8988T (cell line): Measurements from ENCODE around the gene OTOGL.

Source experiments
- DNase-seq: peaks from one replicate; pipeline ENCODE4 v3.0.0; 2011

The OTOGL gene

DNA sequence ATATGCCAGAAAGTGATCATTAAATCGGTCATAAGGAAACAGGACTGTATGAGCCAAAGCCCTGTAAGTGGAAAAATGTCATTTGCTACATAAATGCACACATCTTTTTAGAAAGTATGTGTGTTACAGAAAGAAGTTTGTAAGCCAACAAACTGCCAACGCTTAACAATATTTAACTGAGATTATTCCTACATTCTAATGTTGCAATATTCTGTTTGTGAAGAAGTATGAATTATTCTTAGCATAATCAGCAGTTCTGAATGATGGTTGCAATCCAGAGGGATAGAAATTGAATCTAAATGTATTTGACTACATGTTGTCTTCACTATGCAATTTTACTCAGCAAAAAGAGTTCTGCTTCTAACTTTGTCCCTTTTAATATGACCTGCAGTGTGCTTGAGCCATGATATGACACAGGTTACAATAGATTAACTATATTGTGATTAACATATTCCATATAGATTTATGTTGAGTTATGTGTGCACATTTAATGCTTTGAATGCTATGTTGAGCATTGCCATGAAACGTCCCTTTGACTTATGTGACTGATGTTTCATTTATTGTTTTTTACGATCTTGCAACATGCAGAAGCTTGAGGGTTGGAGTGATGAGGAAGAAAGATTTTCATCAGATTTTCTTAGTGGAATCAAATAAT lies 277.9 kb downstream of the OTOGL start:
- no peak for DNase-seq

DNA sequence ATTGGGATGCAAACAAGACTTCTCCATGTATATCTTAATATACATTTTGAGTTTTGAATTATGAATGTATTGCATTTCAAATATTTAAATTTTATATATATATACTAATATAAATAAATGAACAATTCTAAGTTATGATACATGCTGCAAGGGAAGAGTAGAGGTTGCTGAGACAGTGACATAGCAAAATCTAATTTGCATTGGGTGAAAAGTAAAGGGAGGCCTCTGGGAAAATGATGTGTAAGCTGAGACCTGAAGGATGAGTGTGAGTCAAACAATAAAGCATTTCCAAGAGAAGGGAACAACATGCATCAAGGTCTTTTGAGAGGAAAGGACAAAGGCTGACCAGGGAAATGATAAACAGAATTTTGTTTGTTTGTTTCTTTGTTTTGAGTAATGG lies 281.8 kb downstream of the OTOGL start:
- no peak for DNase-seq

DNA sequence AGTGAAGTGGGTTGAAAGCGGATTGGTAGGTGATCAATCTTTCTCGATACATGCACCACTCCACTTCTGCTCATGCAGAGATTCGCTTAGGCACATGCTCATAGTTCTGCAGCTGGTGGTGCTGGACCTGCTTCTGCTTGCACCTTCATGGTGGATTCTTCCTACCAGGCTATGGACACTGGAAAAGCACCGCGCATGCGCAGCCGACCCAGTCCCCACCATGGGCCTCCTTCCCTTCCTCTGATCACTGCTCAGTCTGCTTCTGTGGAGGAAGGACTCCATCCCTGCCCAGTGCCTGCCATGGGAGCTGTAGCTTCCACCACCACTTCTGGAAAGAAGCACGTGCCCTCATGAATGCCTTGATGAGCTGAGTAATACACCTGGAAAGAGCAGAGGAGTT lies 282.9 kb downstream of the OTOGL start:
- DNase-seq = no peak

DNA sequence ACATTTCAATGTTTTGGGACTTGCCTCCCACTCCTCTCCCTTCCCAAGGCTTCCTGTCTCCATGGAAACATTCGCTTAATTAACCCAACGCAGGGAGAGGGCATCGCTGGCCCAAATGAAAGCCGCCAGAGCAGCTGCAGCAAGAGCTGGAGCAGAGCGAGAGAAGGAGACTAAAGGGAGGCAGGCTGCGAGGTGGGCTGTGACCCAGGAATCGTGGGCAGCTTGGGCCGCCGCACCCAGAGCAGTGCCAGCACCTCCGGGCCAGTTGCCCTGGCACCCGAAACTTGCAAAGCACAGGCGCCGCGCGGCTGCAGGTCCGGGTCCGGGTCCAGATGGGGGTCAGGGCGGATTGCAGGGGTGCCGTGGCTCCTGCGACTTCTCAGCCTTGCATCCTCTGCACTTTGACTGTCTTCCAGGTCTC lies 301.2 kb downstream of the OTOGL start:
- DNase-seq = no peak

DNA sequence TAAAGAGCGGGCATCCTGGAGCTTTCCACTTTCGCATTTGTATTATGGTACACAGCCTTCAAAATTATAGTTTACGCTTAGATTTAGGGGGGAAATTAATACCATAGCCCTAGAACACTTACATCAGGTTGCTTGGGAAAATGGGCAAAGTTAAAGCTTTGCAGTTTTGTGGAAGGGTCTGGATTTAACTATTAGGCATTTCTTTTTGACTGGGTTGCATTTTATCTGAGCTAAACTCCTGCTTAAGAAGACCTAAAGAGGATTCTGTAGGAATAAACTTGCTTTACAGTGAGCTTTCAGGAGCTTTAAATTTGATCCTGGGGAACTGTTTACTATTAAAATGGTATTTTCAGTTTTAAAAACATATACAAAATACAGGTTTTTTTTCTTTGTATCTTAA lies 301.9 kb downstream of the OTOGL start:
- DNase-seq = no peak

DNA sequence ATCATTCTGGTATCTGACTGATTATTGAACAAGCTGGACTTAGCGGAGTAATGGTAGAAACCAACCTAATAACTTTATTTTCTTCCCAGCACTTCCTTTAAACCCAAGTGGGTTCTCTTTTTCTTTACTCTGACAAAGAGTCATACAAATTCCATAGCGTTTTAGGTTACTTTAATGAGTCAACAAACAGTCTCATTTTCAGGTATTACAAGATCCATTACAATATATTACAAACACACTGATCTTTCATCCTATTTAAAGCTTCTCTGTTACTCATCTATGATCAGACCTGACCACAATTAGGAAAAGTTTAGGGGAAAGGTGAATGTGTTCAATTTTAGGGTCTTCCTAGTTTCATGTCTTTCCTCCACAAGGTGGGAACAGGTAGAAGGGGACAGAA lies 305.3 kb downstream of the OTOGL start:
- DNase-seq = no peak

DNA sequence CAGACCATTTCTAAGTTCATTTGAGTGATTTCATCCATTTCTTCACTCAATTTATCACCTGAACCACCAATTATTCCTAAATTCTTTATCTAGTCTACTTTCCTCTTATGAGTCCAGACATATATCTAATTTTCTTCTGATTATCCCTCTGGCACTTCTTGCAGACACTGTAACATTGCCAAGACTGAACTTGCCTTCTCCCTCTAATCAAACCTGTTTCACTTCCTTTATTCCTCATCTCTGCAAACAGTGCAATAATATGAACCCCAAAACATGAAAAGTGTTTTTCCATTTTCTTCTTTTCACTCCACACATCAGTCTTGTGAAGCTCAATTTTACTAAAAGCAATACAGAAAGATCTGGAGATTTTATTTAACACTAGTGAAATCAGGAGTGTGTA lies 306.9 kb downstream of the OTOGL start:
- no peak for DNase-seq

DNA sequence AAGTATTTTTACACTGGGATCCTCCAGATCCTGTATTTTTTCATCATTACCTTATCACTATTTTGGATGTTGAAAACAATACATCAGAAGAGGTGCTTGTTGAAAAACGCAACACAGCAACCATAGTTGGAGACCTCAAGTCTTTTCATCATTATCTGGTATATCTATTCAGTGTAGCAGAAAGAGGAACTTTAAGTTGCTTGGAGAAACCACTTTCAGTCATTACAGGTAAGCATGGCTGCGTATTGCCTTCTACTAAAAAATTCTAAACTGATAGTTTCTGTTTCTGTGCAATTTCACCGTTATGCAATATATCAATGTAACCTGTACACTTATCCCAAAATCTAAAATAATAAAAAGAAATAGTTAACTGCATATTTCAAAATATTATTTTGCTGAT lies 312.4 kb downstream of the OTOGL start:
- no peak for DNase-seq

DNA sequence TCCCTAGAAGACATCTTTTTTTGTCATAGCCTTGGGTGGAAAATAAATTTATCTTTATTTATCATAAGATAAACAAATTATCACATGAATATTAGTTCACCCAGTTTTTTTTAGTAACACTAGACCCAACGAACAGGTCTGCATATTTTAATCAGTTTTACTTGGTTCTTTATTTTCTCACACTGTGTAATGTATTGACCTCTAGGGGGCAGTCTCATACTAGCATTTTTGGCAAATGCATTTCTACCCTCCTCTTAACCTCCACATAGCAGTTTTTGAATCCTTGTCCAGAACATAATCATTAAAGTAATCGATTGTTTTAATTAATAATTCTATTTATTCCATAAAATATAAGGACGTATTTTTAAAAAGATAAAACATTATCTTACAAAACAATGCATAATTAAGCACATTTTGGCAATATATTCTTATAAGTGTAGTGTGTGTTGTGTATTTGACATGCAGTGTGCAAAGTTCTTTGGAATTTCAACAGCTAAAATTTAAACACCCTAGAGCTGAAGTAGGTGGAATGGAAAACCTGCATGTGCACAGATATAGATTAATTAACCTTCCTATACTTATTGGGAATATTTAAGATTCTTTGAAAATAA lies 313.1 kb downstream of the OTOGL start:
- DNase-seq = no peak

DNA sequence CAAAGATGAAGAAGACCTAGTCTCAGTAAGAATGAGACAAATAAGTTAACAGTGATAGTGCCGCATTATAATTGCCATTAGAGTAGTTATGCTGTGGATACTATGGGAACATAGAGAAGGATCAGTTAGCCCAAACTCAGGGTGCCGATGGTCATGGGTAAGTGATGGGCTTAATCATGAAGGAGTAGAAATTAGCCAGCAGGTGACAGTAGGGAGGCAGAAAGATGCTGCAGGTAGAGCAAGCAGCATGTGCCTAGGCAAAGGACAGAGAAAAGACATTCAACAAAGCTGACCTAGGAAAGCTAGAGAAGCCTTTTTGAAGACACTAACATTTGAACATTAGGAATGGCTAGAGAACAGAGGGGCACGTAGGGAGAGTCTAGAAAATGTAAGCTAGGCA lies 314.1 kb downstream of the OTOGL start:
- DNase-seq = no peak

DNA sequence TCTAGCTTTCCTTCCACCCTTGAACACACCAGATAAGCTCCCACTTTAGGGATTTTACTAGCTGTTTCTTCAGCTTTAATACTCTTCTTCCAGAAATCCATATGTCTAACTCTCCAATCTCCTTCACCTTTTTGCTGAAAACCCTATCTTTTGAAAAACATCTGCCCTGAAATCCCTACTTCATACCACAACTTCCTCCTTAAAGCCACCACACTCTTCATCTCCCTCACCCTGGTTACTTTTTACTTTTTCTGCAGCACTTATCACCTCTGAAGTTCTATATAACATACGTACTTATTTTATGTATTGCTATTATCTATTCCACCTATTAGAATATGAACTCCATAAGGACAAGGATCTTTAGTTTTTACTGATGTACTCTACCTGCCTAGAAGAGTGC lies 316.1 kb downstream of the OTOGL start:
- no peak for DNase-seq

DNA sequence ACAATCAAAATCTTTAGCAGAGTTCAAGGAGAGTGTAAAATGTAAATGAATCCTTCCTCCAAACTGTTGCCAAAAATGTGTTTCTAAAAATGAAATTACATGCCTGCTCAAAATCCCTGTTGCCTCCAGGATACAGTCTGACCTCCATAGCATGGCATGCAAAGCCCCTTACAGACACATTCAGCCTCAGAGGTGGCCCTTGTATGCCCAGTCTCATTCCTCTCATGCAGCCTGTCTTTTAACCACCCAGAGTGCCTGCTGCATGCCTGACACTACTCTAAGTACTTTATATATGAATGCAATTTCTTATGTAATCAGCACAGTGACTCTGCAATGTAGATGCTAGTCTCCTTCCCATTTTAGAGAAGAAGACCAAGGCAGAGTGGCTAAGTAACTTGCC lies 320.3 kb downstream of the OTOGL start:
- no peak for DNase-seq

DNA sequence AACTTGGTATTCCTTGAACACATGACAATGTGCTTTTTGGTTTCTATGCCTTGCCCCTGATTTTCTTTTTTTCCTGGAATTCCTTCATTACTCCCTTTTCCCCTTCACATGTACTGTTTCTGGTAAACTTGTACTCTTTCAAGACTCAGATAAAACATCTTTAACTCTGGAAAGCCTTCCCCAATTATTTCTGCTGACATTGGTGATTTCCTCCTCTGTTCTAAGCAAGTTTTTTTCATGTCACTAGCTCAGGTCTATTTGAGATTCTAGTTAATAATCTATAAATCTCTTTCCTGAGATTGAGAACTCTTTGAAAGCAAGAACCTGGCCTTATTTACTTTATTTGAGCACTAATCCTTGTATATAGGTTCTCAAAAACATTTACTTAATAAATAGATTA lies 320.7 kb downstream of the OTOGL start:
- DNase-seq = no peak

DNA sequence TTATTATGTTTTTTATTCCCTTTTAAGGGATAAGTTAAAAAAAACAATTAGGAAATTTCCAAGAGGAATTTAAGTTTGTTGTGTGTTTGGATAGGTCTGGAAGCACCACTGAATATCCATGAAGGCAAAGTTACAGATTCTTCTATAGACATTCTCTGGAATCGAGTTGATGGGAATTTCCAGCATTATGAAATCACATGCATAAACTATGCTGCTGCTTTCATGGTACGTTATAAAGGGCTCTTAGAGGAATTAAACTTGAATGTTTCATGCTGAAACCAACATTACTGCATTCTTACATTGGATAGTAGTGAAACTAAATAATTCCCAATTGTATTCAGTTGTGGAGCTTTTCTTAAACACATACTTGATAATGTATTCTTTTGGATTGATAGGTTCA lies 323.2 kb downstream of the OTOGL start:
- DNase-seq = no peak
